Effector CD8-positive, alpha-beta T cell (primary cell): ENCODE measurements around the gene CASP1.
"Not testable (repeated sequence)": the region's sequence is repeated elsewhere in the genome, so short reads cannot be mapped to it uniquely, and the experiment has no call there.

Experiments
- DNase-seq: peaks from one replicate; lab custom pipeline; 2025; lab: John Stamatoyannopoulos, UW
- total RNA-seq, 4 experiments: gene quantifications; one replicate each; lab custom pipeline; 2026; lab: John Stamatoyannopoulos, UW

The CASP1 gene
- total RNA-seq, result 22.4 to 106 (median 60.8) reads per million in 4 experiments

- DNase-seq, result no peak
These were observed at the start of gene CASP1 for GRCh38 chr11:105034813-105035620. TSS of gene CASP1 (minus strand) at chr11:105035144. CDS start at chr11:105035113, 31 bp downstream.

DNA sequence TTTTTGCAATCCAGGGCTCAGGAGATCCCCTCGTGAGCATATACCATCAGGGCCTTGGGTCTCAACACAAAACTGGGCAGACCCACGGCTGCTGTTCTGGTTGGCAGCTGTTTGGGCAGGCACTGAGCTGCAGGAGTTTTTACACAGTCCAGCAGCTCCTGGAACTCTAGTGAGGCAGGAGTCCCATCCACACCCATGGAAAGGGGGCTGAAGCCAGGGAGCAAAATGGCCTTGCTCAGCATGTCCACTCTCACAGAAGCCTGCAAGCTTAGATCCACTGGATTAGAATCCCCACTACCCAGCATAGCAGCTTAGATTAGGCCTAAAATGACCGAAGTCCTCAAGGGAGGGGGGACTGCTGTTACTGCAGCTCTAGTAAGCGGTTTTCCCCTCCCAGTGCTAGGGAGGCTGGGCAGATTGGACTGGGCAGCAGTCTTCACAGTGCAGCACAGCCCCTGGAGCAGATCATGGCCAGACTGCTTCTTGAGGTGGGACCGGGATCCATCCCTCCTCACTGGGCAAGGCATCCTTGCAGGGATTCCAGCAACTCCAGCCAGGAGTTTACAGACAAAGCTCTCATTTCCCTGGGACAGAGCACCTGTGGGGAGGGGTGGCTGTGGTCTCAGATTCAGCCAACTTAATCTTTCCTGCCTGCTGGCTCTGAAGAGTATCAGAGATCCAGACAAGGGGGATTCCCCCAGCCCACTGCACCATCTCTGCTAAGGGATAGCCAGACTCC is 46.6 kb upstream of the CASP1 start:
- no peak for DNase-seq

GRCh38 chr11:105080171-105080906 is 45.4 kb upstream of the CASP1 start:
- DNase-seq, result not testable (repeated sequence)

DNA sequence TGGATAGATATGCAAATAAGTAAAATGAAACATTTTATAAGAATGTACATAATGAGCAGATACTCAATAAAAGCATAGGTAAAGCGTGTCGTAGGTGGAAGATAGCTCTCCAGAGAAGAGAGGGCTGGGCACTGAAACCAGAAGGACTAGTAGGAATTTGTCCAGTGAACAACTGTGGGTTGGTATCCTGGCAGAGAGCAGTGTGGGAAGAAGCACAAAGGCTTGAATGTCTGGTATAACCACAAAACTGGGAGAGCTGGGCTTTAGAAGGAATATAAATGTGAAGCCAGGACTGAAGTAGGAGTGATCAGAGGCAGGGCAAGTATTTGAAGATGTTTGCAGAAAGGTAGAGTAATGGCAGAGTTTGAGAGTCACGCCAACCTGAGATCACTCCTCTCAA is 43.3 kb upstream of the CASP1 start:
- no peak for DNase-seq

DNA sequence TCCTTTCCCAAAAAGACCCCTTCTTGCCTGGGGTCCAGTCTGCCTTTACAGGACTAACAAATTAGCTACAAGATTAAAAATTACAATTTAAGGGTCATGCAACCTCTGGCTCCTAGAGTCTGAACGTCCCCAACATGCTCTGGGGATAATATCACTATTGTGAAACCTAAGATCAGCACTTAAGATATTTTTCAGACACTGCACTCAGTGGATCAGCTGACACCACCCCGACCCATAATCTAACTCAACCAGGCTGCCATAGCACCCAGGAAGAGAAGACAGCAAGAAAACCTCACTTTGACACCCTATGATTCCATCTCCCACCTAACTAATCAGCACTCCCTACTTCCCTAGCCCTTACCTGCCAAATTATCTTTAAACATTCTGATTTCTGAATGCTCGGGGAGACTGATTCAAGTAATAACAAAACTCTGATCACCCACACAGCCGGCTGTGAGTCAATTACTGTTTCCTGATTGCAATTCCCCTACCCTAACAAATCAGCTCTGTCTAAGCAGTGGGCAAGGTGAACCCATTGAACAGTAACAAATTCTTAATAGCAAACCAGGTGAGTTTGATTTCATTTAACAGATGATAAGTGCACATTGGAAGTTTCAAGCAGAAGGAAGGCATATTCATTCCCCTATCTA is 42.3 kb upstream of the CASP1 start:
- DNase-seq, result not testable (repeated sequence)

DNA sequence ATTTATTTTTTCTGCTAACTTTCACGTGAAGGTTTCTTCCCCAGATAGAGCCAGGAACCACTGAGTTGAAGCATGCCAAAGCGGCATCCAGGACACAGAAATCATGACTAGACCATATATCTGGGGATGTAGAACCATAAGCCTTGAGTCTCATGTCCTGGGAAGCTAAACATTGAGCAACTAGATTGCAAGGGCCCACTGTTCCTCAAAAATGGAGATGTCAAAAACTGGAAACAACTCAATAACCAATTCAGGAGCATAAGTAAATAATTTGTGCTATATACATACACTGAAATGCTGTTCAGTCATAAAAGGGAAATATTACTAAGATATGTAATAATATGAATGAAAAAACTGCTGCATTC is 39.2 kb upstream of the CASP1 start:
- no peak for DNase-seq

GRCh38 chr11:105073456-105074165 is 38.7 kb upstream of the CASP1 start:
- DNase-seq, result no peak

DNA sequence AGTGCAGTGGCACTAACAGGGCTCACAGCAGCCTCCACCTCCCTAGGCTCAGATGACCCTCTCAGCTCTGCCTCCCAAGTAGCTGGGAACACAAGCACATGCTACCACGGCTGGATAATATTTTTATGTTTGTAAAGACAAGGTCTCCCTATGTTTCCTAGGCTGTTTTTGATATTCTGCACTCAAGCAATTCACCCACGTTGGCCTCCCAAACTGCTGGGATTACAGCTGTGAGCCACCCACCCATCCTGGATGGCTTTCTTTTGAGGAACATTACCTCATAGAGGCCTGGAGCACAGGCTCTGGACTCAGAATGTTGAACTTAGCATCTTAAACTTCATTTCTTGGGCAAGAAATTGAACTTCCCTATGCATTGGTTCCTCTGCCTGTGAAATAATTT is 37.1 kb upstream of the CASP1 start:
- DNase-seq, result not testable (repeated sequence)

GRCh38 chr11:105071089-105071732 is 36.3 kb upstream of the CASP1 start:
- DNase-seq, result no peak

DNA sequence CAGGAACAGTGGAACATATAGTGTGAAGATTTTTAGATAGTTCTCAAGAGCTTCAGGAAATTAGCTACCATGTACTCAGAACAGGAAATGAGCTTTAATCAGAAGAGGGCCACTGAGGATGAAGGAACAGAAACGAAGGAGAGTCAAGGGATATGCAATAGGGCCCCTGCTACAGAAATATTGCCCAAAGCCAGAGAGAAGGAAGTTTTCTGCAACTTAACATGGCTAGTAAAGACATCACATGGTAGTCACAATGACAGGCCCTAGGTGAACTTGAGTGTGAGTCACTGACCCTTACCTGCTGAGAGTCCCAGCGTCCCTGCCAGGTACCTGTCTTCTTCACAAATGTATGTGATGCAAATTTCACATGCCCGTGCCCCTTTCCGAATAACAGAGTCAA is 35.4 kb upstream of the CASP1 start:
- no peak for DNase-seq

DNA sequence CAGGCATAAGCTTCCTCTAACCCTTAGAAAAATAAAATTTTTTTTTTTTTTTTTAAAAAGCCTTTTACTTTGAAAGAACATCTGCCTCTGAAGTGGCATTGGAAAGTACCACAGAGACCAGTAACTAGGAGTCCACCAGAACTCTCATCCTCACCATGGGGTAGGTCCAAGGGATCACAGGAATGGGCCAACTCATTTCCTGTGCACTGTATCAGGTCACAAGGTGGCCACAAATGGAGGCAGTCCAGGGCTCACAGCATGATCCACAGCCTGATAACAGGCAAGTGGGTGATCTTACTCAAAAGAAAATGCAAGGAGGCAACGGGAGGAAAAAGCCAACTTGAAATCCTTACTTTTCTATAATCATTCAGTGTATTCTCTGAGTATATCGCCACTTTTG is 34.8 kb upstream of the CASP1 start:
- DNase-seq, result not testable (repeated sequence)

GRCh38 chr11:105063245-105063941 is 28.4 kb upstream of the CASP1 start:
- not testable (repeated sequence) for DNase-seq

- DNase-seq, result no peak
These were observed 22.5 kb upstream of the CASP1 start for GRCh38 chr11:105057432-105057831.

- no peak for DNase-seq
These were observed 21.5 kb upstream of the CASP1 start for GRCh38 chr11:105056446-105056845.

DNA sequence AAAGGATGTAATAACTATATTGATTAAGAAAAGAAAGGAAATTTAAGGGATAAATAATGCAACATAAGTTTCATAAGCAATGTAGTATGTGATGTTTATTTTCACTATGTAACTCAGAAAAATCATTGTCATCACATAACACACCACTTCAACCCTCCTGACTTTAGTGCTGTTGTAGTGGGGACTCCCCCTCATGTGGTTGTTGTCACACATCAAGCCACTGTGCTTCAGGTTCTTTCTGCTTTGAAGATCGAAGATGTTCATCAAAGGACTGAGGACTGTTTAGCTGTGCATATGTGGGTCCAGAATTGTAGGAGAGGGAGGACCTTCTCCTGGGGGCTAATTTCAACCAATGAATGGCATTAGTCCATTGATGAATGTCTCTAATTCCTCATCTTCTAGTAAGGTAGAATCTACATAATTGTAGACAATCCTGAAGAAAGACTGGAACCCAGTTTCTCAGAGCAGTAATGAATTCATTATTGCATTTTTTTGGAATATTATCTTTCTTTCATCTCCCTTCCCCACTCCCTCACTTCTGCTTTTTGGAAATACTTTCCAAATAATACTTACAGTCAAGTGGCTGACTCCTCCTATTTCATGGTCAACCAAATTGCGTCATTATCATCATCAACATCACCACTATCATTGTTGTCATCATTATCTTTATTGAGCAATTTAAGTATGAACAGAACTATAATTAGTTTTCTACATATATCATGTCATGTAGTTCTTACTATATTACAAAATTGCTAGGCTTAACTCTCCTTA is 20.0 kb upstream of the CASP1 start:
- no peak for DNase-seq

DNA sequence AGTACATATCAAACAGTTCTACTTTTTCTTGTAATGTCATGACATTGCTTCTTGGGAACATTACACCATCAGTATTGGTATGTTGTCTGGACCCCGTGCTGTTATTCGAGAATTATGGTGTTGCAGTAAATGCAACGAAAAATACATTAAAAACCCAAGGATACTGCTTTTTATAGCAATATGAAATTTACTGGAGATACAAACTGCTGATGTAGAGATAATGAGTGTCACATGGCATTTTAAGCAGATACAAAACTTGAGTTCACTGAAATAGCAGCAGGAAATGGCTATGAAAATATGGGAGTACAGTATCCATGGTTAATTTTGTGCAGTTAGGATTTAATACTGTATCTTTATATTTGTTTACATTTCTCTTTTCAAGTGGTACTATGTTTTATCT is 17.5 kb upstream of the CASP1 start:
- DNase-seq, result no peak

DNA sequence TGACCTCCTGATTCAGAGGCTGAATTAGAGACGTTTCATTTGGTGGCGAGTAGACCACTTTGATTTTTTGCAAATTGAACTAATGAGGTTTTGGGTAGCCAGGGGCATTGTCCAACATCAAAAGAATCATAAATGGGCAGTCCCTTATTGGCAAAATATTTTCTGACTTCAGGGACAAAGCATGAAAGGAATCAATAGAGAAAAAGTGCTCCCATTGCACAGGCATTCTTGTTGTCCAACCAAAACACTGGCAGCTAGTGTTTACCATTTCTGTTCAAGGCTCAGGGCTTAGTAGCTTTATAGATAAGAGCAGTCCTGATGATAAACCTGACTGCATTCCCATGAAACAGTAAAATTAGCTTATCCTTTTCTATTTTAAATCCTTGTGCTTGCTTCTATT is 16.6 kb upstream of the CASP1 start:
- DNase-seq, result no peak

GRCh38 chr11:105049481-105049880 is 14.5 kb upstream of the CASP1 start:
- no peak for DNase-seq

GRCh38 chr11:105046898-105047579 is 12.1 kb upstream of the CASP1 start:
- DNase-seq, result no peak
